ENCODE measurements around the gene PIP5K1A.

PIP5K1A gene

DNA sequence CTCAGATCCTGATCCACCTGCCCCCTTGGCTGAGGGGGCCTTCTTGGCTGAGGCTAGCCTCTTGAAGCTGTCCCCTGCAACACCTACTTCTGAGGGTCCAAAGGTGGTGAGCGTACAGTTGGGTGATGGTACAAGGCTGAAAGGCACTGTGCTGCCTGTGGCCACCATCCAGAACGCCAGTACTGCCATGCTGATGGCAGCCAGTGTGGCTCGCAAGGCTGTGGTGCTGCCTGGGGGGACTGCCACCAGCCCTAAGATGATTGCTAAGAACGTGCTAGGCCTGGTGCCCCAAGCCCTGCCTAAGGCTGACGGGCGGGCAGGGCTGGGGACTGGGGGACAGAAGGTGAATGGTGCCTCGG, 89.0 kb downstream of the PIP5K1A start:
- Mint-ChIP-seq H3K36me3 (peaks cover 95% of the 10 kb centered on the region), H3K4me1 (peaks cover 60% of the 10 kb centered on the region), H3K9me3 (no peaks in the 10 kb centered on the region), H3K4me3 (no peak overlapping the region), H3K27ac (peak overlapping the region; percentile 74)
- ATAC-seq (no peak), DNase-seq (ENCODE audit: low spot score in 2 of 2) (no peak)

- peak overlapping the region; percentile 91 for H3K27ac Mint-ChIP-seq
- DNase-seq (ENCODE audit: low spot score in 2 of 2) = no peak
- H3K36me3 Mint-ChIP-seq = peaks cover 99% of the 10 kb centered on the region
- no peak for ATAC-seq
- H3K4me1 Mint-ChIP-seq = peaks cover 58% of the 10 kb centered on the region
- H3K4me3 Mint-ChIP-seq = no peak overlapping the region
- no peaks in the 10 kb centered on the region for H3K9me3 Mint-ChIP-seq
Measured at GRCh38 chr1:151287767-151288500, 89.6 kb downstream of the PIP5K1A start.

DNA sequence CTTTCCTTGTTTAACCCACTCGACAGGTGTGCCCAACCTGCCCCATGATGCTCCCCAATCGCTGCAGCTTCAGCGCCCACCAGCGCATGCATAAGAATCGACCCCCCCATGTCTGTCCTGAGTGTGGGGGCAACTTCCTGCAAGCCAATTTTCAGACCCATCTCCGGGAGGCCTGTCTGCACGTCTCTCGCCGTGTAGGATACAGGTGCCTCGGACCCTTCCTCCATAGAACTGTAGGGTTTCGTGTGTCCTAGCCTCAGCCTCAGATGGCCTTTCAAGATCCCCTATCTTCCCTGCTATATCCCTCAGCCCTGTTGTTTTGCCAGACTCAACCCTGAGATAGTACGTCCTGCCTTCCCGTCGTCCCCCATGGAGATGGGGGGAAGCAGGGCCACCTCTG, 90.2 kb downstream of the PIP5K1A start:
- H3K4me3 Mint-ChIP-seq = no peak overlapping the region
- peak overlapping the region; percentile 91 for H3K27ac Mint-ChIP-seq
- DNase-seq (ENCODE audit: low spot score in 2 of 2) (no peak), ATAC-seq (no peak)
- H3K36me3 Mint-ChIP-seq = peaks cover 99% of the 10 kb centered on the region
- no peaks in the 10 kb centered on the region for H3K9me3 Mint-ChIP-seq
- peaks cover 53% of the 10 kb centered on the region for H3K4me1 Mint-ChIP-seq

GRCh38 chr1:151289080-151289935, 91.0 kb downstream of the PIP5K1A start:
- Mint-ChIP-seq H3K4me1 (peaks cover 45% of the 10 kb centered on the region), H3K4me3 (no peak overlapping the region), H3K9me3 (no peaks in the 10 kb centered on the region), H3K36me3 (peaks cover 99% of the 10 kb centered on the region), H3K27ac (peak overlapping the region; percentile 91)
- DNase-seq (ENCODE audit: low spot score in 2 of 2) = no peak
- no peak for ATAC-seq

DNA sequence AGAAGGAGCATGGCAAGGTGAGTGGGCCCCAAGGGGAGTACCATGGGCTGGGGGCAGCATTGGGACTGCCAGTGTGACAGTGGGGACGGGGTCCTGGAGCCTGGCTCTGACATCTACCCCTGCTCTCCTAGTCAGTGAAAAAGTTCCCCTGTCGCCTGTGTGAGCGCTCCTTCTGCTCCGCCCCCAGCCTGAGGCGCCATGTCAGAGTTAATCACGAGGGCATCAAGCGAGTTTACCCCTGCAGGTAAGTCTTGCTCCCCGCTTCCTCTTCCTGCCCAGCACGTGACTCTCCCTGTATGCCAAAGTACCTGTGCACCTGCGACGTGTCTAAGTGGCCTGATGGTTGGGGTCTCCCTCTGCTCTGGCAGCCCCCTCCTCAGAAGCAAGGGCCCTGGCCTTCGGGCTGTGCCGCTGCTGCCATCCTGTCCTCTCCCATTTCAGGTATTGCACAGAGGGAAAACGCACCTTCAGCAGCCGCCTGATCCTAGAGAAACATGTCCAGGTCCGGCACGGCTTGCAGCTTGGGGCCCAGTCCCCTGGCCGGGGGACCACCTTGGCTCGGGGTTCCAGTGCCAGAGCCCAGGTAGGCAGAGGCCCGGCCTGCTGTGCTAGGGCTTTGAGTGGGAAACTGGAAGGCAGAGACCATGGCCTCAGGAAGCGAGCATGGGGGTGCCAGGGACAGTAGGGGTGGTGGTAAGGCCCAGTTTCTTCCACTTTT, 91.8 kb downstream of the PIP5K1A start:
- Mint-ChIP-seq H3K27ac (peak overlapping the region; percentile 91), H3K36me3 (peaks cover 99% of the 10 kb centered on the region), H3K4me1 (peaks cover 40% of the 10 kb centered on the region), H3K4me3 (no peak overlapping the region), H3K9me3 (no peaks in the 10 kb centered on the region)
- DNase-seq (ENCODE audit: low spot score in 2 of 2) (no peak), ATAC-seq (no peak)

DNA sequence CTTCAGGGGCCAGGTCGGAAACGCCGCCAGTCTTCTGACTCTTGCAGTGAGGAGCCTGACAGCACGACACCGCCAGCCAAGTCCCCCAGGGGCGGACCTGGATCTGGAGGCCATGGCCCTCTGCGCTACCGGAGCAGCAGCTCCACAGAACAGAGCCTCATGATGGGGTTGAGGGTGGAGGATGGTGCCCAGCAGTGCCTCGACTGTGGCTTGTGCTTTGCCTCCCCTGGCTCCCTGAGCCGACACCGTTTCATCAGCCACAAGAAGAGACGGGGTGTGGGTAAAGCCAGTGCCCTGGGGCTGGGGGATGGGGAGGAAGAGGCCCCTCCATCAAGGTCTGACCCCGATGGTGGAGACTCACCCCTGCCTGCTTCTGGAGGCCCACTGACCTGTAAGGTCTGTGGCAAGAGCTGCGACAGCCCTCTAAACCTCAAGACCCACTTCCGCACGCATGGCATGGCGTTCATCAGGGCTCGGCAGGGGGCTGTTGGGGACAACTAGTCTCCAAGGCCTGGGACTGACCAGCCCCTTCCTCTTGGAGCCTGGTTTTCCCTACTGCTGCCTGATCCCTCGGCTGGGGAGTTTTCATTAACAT, 92.5 kb downstream of the PIP5K1A start:
- peak; percentile 17 for ATAC-seq
- H3K36me3 Mint-ChIP-seq = peaks cover 99% of the 10 kb centered on the region
- DNase-seq (ENCODE audit: low spot score in 2 of 2) = no peak
- peak overlapping the region; percentile 91 for H3K27ac Mint-ChIP-seq
- peaks cover 38% of the 10 kb centered on the region for H3K4me1 Mint-ChIP-seq
- H3K4me3 Mint-ChIP-seq = no peak overlapping the region
- no peaks in the 10 kb centered on the region for H3K9me3 Mint-ChIP-seq

- no peak for DNase-seq (ENCODE audit: low spot score in 2 of 2)
- no peak overlapping the region for H3K4me3 Mint-ChIP-seq
- peak; percentile 11 for ATAC-seq
- H3K4me1 Mint-ChIP-seq = peaks cover 27% of the 10 kb centered on the region
- H3K27ac Mint-ChIP-seq = peak overlapping the region; percentile 70
- H3K9me3 Mint-ChIP-seq = no peaks in the 10 kb centered on the region
- peaks cover 99% of the 10 kb centered on the region for H3K36me3 Mint-ChIP-seq
Measured at GRCh38 chr1:151292207-151293030, 94.1 kb downstream of the PIP5K1A start.

GRCh38 chr1:151293093-151293492, 94.7 kb downstream of the PIP5K1A start:
- Mint-ChIP-seq H3K4me3 (no peak overlapping the region), H3K4me1 (peaks cover 27% of the 10 kb centered on the region), H3K27ac (peak overlapping the region; percentile 70), H3K36me3 (peaks cover 99% of the 10 kb centered on the region), H3K9me3 (no peaks in the 10 kb centered on the region)
- ATAC-seq (no peak), DNase-seq (ENCODE audit: low spot score in 2 of 2) (no peak)

DNA sequence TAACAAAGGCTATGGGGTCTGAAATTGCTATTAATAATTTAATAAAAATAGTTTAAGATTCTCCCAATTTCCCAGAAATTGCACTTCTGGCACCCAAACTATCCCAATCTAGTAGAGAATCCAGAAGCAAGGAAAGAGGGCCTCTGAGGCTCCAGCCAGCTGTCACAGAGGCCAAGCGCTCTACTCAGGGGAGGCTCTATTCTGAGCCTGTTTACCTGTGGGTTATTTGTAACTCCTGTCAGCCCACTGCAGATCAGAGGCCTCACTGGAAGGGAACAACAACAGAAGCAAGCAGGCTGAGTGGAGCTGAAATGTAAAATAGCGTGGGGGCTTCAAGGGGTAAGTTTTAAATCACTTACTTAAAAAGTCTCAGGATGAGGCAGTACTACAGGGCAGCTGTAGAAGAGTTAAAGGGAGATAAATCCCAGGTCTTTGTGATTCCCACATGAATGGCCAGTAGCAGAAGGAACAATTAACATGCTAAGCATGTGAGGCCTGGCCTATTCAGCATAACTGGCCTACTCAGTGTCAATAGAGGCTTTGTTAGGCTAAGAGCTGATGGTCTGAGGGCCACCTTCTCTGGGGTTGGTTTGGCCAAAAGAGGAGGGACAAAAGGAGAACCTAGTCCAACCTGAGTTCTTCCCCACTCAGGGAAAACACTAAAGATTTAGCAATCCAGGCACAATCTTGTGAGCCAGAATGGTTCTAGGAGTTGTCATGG, 96.5 kb downstream of the PIP5K1A start:
- Mint-ChIP-seq H3K36me3 (peaks cover 99% of the 10 kb centered on the region), H3K27ac (peak overlapping the region; percentile 79), H3K4me1 (peaks cover 9% of the 10 kb centered on the region), H3K9me3 (no peaks in the 10 kb centered on the region), H3K4me3 (no peak overlapping the region)
- no peak for ATAC-seq
- no peak for DNase-seq (ENCODE audit: low spot score in 2 of 2)
